ENCODE results near the gene OGDH. TPM values are rescaled to one million over a fixed set of nuclear protein-coding genes. Genes with fewer than 3 reads are reported as not detected.
A peak's percentile ranks its signal among the peaks of the same experiment; 100 is the strongest.

Gene OGDH
- total RNA-seq, 1 experiment from 2014 or later = 75.1 TPM

GRCh38 chr7:44565097-44565794 is 41.2 kb upstream of the OGDH start:
- Mint-ChIP-seq H3K27me3 (ENCODE audit: insufficient read depth, unreplicated experiment) (no peaks in the 10 kb centered on the region), H3K4me1 (ENCODE audit: insufficient read depth, unreplicated experiment) (peaks cover 16% of the 10 kb centered on the region), H3K27ac (ENCODE audit: low read depth, unreplicated experiment) (no peak overlapping the region), H3K9me3 (ENCODE audit: unreplicated experiment) (no peaks in the 10 kb centered on the region), H3K4me3 (ENCODE audit: unreplicated experiment) (no peak overlapping the region), H3K36me3 (ENCODE audit: insufficient read depth, unreplicated experiment) (peaks cover 55% of the 10 kb centered on the region)
- DNase-seq (ENCODE audit: unreplicated experiment) = peak; percentile 62
- ChIA-PET CTCF (interaction anchor here (0.6 to 4.6 kb wide), 45 partner anchors 9 to 571 kb away, joined by 3 to 51 read pairs (median 4); partner anchors contain the start of genes DDX56, NUDCD3 and TMED4), POLR2A (interaction anchor here (0.7 to 6.7 kb wide), 11 partner anchors 8 to 341 kb away, joined by 3 to 55 read pairs (median 5); partner anchors contain the start of genes DDX56, NPC1L1, NUDCD3 and OGDH)
- no TSS peak for BruUV-seq (replicated peaks)
- TF ChIP-seq, protein P1, sequence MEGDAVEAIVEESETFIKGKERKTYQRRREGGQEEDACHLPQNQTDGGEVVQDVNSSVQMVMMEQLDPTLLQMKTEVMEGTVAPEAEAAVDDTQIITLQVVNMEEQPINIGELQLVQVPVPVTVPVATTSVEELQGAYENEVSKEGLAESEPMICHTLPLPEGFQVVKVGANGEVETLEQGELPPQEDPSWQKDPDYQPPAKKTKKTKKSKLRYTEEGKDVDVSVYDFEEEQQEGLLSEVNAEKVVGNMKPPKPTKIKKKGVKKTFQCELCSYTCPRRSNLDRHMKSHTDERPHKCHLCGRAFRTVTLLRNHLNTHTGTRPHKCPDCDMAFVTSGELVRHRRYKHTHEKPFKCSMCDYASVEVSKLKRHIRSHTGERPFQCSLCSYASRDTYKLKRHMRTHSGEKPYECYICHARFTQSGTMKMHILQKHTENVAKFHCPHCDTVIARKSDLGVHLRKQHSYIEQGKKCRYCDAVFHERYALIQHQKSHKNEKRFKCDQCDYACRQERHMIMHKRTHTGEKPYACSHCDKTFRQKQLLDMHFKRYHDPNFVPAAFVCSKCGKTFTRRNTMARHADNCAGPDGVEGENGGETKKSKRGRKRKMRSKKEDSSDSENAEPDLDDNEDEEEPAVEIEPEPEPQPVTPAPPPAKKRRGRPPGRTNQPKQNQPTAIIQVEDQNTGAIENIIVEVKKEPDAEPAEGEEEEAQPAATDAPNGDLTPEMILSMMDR (IDR thresholded peaks at IDR 0.05; ENCODE audit: unreplicated experiment) = peak; percentile 95
- intact Hi-C loops (cut with micrococcal nuclease) = loop anchor here (1.0 kb wide), 3 partner anchors 75 to 324 kb away; partner anchors contain the start of gene NUDCD3

- POLR2A ChIA-PET = interaction anchor here (0.6 to 6.7 kb wide), 9 partner anchors 7 to 342 kb away, joined by 3 to 55 read pairs (median 5); partner anchors contain the start of genes DDX56, NPC1L1 and NUDCD3
- CTCF ChIA-PET = interaction anchor here (0.6 to 4.6 kb wide), 40 partner anchors 8 to 570 kb away, joined by 3 to 51 read pairs (median 4); partner anchors contain the start of genes DDX56, NUDCD3 and TMED4
- TF ChIP-seq, protein P1 (IDR thresholded peaks at IDR 0.05; ENCODE audit: unreplicated experiment) = no peak
- Mint-ChIP-seq H3K9me3 (ENCODE audit: unreplicated experiment) (no peaks in the 10 kb centered on the region), H3K36me3 (ENCODE audit: insufficient read depth, unreplicated experiment) (peaks cover 63% of the 10 kb centered on the region), H3K27ac (ENCODE audit: low read depth, unreplicated experiment) (no peak overlapping the region), H3K27me3 (ENCODE audit: insufficient read depth, unreplicated experiment) (no peaks in the 10 kb centered on the region), H3K4me3 (ENCODE audit: unreplicated experiment) (no peak overlapping the region), H3K4me1 (ENCODE audit: insufficient read depth, unreplicated experiment) (peaks cover 16% of the 10 kb centered on the region)
- no TSS peak for BruUV-seq (replicated peaks)
- DNase-seq (ENCODE audit: unreplicated experiment) = no peak
- intact Hi-C loops (cut with micrococcal nuclease) = loop anchor here (1.0 kb wide), 3 partner anchors 76 to 325 kb away; partner anchors contain the start of gene NUDCD3
Measured at GRCh38 chr7:44565795-44566559, 40.5 kb upstream of the OGDH start.

GRCh38 chr7:44566680-44567079 is 39.7 kb upstream of the OGDH start:
- intact Hi-C loops (cut with micrococcal nuclease) = no loop called here
- Mint-ChIP-seq H3K27me3 (ENCODE audit: insufficient read depth, unreplicated experiment) (no peaks in the 10 kb centered on the region), H3K4me3 (ENCODE audit: unreplicated experiment) (no peak overlapping the region), H3K4me1 (ENCODE audit: insufficient read depth, unreplicated experiment) (peaks cover 16% of the 10 kb centered on the region), H3K36me3 (ENCODE audit: insufficient read depth, unreplicated experiment) (peaks cover 70% of the 10 kb centered on the region), H3K9me3 (ENCODE audit: unreplicated experiment) (no peaks in the 10 kb centered on the region), H3K27ac (ENCODE audit: low read depth, unreplicated experiment) (no peak overlapping the region)
- CTCF ChIA-PET = interaction anchor here (0.9 to 4.6 kb wide), 8 partner anchors 16 to 170 kb away, joined by 3 to 43 read pairs (median 10); partner anchors contain the start of gene NUDCD3
- BruUV-seq (replicated peaks) = no TSS peak
- TF ChIP-seq, protein P1 (IDR thresholded peaks at IDR 0.05; ENCODE audit: unreplicated experiment) = no peak
- POLR2A ChIA-PET = interaction anchor here (0.6 to 1.4 kb wide), 2 partner anchors 77 to 299 kb away, joined by 3 to 4 read pairs; partner anchors contain the start of gene NUDCD3
- no peak for DNase-seq (ENCODE audit: unreplicated experiment)
